HG02759 (cell line): ENCODE data around the gene CCDC136.

Experiments used
- ATAC-seq: cut with Tn5 transposase; IDR thresholded peaks from one replicate; pipeline ENCODE4 v1.9.1; 2021; ENCODE audit warnings: mild to moderate bottlenecking, moderate library complexity; ENCODE audit not compliant: unreplicated experiment

Gene CCDC136

GRCh38 chr7:128801667-128802418 lies 10.1 kb downstream of the CCDC136 start:
- ATAC-seq = no peak

- ATAC-seq = no peak
Measured at GRCh38 chr7:128804484-128804883, 12.7 kb downstream of the CCDC136 start.

DNA sequence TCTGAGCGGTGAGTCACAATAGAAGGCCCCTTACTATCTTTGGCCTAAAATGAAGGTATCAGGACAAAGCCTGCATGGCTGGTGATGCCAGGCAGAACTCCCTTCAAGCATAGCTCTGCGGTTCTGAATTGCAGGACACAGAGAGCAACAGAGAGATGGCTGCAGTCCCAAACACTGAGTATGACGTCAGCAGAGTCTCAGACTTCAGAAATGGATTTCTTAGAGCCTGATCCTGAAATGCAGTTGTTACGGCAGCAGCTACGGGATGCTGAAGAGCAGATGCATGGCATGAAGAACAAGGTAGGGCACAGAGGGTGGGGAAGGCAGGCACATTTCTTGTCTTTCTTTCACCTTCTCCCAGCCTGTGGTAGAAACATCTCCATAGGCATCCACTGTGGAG lies 13.5 kb downstream of the CCDC136 start:
- no peak for ATAC-seq

- ATAC-seq = no peak
Measured at GRCh38 chr7:128807191-128807590, 15.4 kb downstream of the CCDC136 start.

DNA sequence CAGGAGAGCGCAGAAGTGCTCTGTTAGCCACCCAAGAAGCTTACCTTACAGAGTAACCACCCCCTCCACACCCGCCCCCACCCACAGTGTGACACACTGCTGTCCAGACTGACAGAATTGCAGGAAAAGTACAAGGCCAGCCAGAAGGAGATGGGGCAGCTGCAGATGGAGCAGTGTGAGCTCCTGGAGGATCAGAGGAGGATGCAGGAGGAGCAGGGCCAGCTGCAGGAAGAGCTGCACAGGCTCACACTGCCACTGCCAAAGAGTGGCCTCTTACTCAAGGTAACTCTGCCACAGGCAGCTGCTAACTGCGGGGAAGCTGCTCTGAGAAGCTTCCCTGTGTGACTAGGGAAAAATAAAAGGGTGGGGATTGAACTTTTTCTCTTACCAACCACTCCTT lies 17.6 kb downstream of the CCDC136 start:
- no peak for ATAC-seq

GRCh38 chr7:128810473-128810872 lies 18.7 kb downstream of the CCDC136 start:
- ATAC-seq = no peak

GRCh38 chr7:128810997-128811396 lies 19.2 kb downstream of the CCDC136 start:
- ATAC-seq = no peak

GRCh38 chr7:128811631-128812430 lies 20.1 kb downstream of the CCDC136 start:
- ATAC-seq = no peak

GRCh38 chr7:128812514-128813168 lies 20.9 kb downstream of the CCDC136 start:
- no peak for ATAC-seq

- no peak for ATAC-seq
Measured at GRCh38 chr7:128814499-128814898, 22.7 kb downstream of the CCDC136 start.

DNA sequence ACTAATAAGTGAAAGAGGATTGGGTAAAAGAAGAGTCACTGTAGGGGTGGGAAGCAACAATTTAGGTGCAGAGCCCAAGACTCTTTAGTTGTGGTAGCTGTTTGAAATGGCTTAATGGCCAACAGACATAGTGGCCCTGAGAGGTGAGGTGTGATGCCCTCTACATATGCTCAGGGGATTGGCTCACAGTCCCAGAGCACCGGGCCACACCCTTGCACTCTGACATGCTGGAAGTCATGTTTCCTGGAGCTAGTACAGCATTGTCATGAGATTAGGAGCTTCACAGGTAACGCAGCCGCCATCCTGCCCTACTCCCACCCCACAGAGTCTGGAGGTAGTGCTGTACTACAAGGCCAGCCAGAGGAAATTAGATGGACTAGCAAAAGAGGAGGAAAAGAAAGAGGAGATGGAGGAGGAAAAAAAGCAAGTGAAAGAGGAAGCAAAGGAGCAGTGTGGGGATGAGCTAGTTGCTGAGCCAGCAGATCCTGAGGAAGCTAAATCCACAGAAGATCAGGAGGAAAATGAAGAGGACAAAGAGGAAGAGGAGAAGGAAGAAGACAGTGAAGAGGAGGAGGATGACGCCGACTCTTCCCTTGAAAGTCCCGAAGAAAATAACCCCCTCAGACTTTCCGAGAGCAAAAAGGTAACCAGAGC lies 23.6 kb downstream of the CCDC136 start:
- no peak for ATAC-seq

- no peak for ATAC-seq
Measured at GRCh38 chr7:128818694-128819093, 26.9 kb downstream of the CCDC136 start.

DNA sequence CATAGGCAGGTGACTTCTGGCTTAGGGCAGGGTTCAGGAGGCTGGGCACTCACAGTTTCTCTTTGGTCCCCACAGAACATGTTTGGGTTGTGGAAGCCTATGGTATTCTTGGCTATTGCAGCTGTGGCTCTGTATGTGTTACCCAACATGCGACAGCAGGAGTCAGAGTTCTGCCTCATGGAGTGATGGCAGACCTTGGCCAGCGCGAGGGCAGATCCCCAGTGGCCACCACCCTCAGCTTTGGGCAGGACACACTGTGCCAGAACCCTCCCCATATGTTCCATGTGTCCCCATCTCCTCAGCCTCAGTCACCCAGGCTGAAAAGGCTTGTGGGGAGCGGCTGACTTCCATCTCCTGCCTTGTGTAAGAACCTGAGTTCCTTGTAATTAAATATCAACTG lies 30.0 kb downstream of the CCDC136 start:
- ATAC-seq = no peak

DNA sequence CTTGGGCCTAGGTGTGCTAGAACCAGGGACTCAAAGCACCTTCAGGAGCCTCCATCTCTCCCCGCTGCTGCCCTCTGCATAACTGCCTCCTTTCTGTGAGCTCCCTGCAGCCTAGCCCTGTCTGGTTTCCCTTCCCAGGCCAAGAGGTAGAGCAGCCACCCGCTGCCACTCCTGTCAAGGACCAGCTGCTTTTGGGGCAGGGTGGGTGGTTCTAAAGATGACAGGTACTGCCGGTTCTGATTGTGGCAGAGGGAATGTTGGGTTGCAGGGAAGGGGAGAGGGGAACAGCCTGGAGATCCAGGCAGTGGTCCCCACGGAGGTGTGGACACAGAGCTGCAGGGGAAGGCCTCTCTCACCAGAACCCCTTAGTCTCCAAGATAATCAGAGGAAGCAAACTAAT lies 34.7 kb downstream of the CCDC136 start:
- ATAC-seq = no peak

DNA sequence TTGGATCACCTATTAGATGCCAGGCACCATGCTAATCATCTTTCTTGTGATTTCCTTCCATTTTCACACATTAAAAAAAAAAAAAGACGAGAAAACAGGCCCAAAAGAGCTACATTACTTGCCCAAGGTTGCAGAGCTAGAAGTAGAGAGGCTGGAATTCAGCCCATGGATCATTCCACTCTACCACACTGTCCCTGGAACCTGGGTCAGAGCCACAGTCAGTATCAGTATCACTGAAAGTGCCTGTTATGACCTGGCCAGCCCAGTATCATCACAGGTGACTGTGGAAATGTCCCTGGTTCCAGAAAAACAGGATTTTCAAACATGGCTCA lies 35.1 kb downstream of the CCDC136 start:
- ATAC-seq = no peak

- no peak for ATAC-seq
Measured at GRCh38 chr7:128827248-128827958, 35.6 kb downstream of the CCDC136 start.

DNA sequence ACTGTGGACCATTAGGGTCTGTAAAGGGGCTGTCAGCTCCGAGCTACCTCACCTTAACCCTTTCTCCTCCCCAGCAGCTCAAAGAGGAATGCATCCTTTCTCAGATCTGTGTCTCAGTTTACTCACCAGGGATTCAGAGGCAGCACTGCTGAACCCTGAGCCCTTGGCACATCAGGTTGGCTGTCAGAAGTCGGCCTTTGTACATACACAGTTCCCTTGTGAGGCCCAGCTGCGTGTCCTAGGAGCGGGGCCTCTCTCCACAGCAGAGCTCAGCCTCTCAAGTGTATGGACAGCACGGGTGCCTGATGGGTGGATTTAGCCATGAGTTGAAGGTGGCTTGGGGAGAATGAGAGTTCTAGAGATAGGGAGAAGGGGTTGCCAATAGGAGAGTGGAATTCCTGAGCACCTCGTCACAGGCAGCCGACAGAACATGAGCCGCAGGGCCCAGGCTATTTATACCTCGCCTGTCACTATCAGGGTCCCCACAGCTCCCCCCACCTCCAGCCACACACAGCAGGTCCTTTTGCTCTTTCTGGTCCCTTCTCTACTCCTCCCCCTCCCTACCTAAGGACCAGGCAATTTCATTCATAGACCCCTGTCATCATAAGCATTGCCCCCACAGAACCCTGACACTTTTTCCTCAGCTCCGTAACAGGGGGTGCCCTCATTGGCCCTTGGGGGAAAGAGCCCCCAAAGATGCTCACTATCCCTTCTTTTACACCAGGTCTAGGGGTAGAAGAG lies 36.4 kb downstream of the CCDC136 start:
- ATAC-seq = no peak

- ATAC-seq = no peak
Measured at GRCh38 chr7:128829391-128830166, 37.8 kb downstream of the CCDC136 start.
